GM18499 (cell line): ENCODE measurements around the gene EHF.

Experiments used
- ATAC-seq: cut with Tn5 transposase; IDR thresholded peaks from one replicate; pipeline ENCODE4 v1.9.1; 2021; ENCODE audit warnings: moderate number of reproducible peaks; ENCODE audit not compliant: insufficient read depth, unreplicated experiment

Gene EHF

DNA sequence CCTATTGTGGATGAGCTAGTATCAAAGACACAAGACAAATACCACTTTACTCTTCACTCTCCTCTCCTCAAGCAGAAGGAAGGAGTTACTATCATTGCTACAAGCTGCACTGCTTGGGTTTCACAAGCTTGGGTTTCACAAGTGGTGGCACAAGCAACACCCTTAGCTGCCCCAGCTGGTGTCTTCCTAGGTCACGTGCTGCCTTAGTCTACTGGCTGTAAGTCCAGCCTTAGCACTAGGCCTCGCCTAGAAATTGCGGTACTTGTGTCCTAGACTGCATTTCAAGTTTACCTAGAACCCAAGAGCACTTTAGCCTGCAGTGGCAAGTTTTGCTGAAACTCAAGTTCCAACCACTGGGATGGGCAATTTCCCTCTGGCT lies 86.6 kb downstream of the EHF start:
- no peak for ATAC-seq
